GM19324 (cell line): ENCODE data around the gene FAAP20.

ENCODE experiments used
- ATAC-seq: cut with Tn5 transposase; IDR thresholded peaks from one replicate; pipeline ENCODE4 v1.9.1; 2021; ENCODE audit warnings: mild to moderate bottlenecking, moderate library complexity; ENCODE audit not compliant: unreplicated experiment, low FRiP score

FAAP20 gene, protein sequence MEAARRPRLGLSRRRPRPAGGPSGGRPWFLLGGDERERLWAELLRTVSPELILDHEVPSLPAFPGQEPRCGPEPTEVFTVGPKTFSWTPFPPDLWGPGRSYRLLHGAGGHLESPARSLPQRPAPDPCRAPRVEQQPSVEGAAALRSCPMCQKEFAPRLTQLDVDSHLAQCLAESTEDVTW

DNA sequence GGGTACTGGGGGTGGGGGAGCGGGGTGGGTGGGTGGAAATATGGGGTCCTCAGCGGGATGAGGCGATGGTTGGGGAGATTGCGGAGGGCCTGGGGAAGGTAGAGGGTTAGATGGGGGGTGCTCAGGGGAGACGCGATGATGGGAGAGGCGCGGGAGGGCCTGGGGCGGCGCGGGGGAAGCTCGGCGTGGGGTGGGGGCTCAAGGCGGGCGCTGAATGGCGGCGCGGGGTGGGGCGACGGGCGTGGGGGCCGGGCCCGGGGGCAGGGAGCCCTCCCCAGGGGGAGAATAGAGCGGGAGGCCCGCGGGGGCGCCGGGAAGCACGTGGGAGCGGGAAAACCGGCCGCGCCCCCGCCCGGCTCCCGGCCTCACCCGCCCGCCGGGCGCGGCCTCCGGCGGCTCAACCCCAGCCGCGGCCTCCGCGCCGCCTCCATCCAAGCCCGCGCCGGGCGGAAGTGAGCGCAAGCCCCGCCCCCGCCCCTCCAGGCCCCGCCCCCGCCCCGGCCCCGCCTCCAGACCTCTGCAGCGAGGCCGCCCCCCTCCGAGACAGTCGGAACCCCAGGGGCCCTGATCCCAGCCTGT, at the start of gene FAAP20:
FAAP20 (minus strand) TSS at position 454 of the 579 bp plus-strand sequence; CDS start at position 431, 23 bp downstream.
- ATAC-seq = peak; percentile 45

- no peak for ATAC-seq
These were observed 48.5 kb upstream of the FAAP20 start for GRCh38 chr1:2242814-2243725.

DNA sequence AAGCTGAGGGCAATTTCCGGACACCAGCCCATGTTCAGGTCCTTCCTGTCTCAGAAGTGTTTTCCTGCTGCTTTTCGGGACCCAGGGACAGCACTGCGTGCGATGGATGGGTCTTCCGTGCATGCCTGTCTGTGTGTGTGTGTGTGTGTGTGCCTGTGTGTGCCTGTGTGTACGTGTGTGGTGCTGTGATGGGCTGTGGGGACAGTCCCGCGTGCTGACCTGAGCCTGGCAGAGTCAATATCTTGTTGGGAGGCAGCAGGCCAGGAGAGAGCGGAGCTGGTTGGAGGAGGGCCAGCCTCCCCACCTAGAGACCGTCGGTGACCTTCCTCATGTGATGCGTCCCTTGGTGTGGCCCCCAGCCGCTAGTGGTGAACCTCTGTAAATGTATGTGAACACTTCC, 47.2 kb upstream of the FAAP20 start:
- no peak for ATAC-seq

DNA sequence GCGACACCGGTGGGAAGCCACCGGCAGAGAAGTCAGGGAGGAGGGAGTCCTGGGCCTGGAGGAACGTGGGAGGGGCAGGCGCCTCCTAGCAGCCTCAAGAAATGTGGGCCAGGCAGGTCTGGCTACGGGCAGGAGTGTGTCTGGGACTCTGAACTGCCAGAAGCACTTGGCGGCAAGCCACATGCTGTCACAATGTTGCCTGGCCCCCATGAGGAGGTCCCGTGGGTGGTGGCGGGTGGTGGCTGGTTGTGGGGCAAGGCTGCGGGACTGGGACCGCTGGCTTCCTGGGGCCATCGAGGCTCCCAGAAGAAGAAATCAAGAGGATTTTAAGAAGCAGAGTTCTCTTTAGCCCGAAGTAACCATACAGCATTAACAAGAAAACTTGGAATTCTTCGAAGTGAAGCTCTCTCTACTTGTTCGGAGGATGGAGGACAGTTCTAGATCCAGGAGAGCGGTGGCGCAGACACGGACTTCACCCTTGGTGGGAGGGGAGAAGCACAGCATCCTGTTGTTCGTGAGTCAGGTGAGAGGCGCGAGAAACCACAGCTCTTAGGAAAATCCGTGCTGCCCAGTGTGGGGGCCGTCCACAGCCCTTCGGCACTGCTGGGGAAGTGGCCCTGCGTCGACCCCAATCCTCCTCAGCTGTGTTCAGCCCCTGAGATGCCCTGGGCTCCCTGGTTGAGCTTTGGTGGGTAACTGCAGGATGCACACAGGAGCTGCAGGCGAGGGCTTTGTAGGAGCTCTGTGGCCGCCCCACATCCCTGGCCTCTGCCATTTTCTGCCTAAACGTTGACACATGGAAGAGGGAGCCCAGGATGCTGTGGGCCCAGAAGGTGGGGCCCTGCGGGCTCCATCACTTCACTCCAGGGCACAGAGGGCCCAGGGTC, 45.9 kb upstream of the FAAP20 start:
- no peak for ATAC-seq

GRCh38 chr1:2239384-2239985, 44.9 kb upstream of the FAAP20 start:
- ATAC-seq = no peak

DNA sequence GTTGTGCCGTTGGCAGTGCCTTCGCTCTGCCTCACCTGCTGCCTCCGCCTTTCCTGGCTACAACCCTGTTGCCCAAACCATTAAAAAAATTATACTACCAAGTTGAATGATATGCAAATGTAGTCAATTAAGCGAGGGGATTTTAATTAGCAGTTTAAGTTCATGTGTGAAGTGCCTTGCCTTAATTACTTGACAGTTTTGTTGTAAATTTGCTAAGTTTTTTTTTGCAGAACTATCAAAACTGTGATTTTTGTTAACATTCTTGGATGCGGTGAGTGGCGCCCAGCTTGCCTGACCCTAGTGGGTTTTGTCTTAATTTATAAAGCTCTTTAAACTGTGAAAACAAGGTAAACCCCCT, 44.4 kb upstream of the FAAP20 start:
- ATAC-seq = no peak

GRCh38 chr1:2238361-2239012, 43.9 kb upstream of the FAAP20 start:
- ATAC-seq = no peak

DNA sequence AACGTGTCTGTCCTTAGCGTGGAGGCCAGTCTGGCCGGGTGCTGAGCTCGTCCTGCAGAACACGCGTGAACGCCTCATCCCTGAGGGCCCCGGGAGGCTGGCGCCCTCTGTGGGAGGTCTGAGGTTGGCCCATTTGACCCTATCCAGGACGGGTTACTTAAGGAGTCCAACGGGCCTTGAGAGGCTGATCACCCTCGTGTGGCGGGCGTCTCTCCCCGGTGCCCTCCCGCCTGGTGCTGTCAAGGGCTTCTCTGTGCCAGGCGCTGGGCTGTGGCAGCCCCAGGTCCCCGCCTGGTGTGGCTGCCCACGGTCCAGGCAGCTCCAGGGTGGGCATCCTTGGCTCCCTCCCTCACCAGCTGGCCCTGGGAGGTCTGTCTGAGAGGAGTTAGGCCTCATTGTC, 43.2 kb upstream of the FAAP20 start:
- no peak for ATAC-seq

GRCh38 chr1:2236695-2237677, 42.4 kb upstream of the FAAP20 start:
- ATAC-seq = no peak

- no peak for ATAC-seq
These were observed 40.9 kb upstream of the FAAP20 start for GRCh38 chr1:2235300-2235998.

GRCh38 chr1:2234762-2235113, 40.2 kb upstream of the FAAP20 start:
- no peak for ATAC-seq

- peak; percentile 58 for ATAC-seq
These were observed 39.6 kb upstream of the FAAP20 start for GRCh38 chr1:2233997-2234761.

DNA sequence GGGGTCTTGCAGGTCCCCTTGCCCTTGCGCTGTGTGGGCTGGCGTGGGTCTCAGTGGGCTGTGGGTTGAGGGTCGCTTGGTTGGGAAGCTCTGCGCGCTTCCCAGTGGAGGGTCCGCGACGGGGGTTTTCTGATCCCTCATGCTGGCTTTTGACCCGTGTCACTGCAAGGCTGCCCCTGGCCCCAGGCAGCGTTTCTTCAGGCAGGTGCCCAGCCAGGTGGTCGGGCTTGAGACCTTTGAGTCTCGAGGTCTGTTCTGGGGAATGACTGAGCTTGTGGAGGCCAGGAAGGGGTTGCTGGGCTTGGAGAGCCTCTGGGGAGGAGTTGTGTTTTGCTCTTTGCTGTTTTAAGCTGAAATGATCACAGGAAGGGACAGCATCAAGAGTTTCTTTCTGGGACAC, 38.9 kb upstream of the FAAP20 start:
- no peak for ATAC-seq

DNA sequence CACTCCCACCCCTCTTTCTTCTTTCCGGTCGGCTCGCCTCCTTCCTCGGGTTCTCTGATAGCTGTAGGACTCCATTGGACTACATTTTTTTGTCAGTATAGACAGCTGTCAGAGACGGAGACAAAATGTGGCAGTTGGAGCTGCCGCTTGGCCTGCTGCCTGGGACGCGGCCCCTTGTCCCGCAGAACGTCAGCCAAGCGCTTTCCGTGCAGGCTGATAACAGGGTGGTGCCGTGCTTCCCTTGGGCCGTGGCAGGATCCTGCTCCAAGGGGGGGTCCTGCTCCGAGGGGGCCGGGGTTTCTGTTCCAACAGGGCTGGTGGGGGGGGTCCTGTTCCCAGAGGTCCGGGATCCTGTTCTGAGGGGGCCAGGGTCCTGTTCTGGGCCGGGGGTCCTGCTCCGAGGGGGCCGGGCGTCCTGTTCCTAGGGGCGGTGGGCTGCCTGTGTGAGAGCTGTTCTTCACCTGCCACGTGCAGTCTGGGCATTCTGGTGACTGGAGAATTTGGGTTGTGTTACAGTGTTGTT, 38.4 kb upstream of the FAAP20 start:
- no peak for ATAC-seq

- no peak for ATAC-seq
These were observed 37.8 kb upstream of the FAAP20 start for GRCh38 chr1:2232255-2232915.

GRCh38 chr1:2231532-2232254, 37.1 kb upstream of the FAAP20 start:
- ATAC-seq = no peak
